Activated CD4-positive, alpha-beta T cell treated with anti-CD3 and anti-CD28 coated beads for 4 hours (primary cell): ENCODE measurements around the gene SASH3.
A peak's percentile ranks its signal among the peaks of the same experiment; 100 is the strongest.

Experiments used
- DNase-seq, 2 donors: peaks; one replicate each; pipeline ENCODE4 v3.0.0-alpha.2; 2020

SASH3 gene

DNA sequence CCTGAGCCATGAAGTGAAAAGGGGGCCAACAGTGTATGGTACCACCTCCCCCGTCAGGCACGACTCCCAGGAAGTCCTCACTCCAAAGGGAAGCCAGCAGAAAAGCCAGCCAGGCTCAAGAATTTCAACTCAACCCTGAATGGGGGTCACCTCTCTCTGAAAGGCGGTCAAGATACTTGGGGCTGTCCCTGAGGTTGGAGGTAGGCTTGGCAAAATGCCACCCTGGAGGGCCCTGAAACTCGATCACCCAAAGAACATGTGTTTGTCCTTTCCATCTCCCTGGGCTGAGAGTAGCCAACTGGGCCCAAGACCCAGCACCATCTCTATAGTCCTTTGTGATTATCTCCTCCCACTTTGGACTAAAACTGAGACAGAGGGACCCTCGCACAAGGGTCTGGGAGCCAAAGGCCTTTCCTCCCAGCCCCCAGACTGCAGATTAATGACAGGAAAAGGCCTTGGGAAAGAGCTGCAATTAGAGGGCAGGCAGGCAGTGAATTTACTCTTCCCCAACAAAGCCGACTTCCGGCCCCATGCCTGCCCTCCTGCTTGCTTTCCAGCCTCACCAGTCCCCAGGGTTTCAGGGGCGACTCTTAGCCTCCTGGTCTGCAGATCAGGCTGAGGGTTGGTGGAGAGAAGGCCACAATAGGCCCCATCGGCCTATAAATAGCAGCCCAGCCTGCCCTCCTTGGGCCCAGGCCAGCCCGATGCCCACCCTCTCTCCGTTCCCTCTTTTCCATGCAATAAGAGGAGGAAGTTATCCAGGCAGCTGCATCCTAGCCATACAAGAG lies 5.6 kb downstream of the SASH3 start:
- no peak for DNase-seq

DNA sequence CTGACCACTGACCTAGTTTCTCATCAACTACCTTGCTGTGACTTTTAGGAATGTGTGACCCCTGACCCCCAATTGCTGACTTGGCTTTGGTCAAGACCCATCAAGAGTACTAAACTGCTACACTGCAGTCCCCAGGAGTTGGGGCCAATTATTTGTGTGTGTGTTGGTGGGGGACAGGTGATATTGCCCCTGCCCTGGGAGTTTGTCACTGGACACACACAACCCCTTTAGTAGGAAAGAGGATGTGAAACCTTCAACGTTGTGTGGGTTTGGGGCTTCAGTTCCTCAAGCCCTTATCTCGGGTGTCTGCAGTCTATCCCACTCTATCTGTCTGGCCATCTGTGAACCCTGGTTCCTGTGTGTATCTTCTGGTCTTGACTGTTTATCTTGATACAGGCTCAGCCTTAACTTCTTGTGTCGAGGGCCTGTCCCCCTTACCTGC lies 6.5 kb downstream of the SASH3 start:
- DNase-seq, result no peak

DNA sequence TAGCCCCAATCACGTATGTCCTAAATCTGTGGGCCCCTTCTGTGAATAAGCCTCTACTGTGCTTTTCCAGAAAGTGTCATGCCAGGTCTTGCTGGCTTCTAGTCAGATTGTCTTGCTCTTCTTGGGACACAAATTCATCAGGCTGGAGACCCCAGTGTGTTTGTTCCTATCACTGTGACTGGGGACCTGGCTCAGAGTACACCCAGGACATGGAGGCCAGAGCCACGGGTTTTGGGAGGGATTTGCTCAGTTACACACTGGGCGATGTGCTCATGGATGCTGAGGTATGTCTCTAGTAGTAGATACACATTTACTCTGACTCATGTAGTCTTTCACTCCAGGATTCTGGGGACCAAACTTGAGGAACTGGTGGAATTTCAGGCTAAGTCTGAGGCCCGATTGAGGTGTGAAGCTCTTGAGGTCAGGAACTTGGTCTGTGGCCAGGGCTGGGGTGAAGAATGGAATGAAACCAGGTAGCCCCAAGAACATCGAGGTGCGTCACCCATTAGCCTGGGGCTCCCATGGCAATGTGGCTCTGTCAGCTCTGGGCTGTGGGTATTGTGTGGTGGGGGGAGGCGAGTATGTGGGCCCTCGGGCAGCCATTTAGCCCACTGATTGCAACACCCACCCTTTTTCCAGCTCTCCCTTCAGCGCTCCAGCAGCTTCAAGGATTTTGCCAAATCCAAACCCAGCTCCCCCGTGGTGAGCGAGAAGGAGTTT lies 7.7 kb downstream of the SASH3 start:
- no peak for DNase-seq

DNA sequence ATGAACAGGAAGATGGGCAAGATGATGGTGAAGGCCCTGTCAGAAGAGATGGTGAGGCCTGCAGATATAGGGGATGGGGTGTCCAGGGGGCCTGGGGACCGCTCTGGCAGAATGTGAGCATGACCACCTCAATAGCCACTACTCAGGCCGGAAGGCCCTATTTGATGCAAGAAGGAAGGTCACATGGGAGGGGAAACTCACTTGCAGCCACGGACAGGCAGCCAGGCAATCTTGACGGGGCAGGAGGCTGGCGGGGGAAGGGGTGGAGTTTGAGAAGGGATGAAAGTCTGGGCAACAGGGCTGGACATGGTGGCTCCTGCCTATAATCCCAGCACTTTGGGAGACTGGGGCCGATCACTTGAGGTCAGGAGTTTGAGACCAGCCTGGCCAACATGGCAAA lies 8.8 kb downstream of the SASH3 start:
- DNase-seq, result no peak

DNA sequence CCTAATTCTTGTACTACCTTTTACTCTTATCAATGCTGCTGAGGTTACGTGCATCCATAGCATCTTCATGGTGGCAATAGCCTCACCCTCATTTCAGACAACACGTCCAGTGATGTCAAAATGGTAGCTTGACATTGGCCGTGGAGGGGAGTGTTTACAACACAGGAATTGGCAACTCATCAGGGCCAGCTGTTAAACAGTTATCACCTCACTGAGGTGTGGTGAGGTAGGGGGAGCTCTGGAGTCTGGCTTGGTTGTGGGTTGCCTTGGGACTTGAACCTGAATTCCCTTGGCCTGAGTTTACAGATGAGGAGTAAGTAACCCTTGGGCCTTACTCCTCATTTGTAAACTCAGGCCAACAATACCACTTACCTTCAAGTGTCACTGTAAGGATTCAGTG lies 10.4 kb downstream of the SASH3 start:
- DNase-seq, result no peak

DNA sequence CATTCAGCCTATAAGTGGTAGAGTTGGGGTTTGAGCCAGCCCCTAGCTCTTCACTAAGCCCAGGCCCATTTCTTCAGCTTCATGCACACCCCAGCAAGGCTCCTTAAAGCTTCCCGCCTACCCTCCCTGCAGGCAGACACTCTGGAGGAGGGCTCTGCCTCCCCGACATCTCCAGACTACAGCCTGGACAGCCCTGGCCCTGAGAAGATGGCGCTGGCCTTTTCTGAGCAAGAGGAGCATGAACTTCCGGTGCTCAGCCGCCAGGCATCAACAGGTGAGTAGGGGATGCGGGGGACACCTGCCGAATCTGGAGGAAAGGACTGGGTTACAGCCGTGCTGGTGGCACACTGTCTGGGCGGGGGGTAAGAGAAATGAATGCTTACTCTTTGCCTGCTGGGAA lies 11.1 kb downstream of the SASH3 start:
- DNase-seq, result no peak

DNA sequence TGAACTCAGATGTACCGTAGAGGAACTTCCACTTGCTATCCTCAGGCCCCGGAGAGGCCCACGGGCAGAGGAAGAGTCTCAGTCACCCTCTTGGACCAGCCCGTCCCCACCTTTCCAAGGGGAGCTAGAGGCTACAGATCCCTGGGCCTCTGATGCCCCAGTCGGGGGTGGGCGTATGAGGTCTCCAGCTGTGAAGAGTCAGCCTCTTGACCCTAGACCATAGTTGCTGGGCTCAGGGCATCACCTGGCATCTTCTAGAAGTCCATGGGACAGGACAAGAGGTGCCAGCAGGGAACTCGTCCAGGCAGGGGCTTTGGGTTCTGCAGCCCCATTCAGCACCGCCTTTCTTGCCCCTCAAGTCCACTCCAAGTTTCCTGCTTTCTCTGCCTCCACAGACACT lies 11.6 kb downstream of the SASH3 start:
- no peak for DNase-seq

DNA sequence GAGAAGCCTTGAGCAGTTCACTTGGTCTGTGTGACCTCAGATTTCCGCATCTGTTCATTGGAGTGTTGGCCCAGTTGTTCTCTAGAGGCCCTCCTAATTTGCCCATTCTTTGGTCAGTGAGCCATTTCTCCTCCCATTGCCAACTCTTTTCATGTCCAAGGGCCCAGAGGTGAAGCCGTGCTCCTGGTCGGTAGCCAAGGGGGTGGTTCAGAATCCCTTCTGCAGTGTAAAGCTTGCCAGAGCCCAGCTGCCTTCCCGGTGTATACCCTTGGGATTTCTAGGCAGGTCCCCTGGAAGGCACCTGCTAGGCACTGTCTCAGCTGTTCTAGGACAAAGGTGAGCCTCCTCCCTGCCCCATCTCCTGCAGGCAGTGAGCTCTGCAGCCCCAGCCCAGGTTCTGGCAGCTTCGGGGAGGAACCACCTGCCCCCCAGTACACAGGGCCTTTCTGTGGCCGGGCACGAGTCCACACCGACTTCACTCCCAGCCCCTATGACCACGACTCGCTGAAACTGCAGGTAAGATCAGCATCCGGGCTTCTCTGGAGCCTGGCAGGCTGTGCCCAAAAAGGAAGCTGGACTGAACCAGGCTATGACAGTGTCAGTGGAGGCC lies 12.3 kb downstream of the SASH3 start:
- DNase-seq, result no peak

DNA sequence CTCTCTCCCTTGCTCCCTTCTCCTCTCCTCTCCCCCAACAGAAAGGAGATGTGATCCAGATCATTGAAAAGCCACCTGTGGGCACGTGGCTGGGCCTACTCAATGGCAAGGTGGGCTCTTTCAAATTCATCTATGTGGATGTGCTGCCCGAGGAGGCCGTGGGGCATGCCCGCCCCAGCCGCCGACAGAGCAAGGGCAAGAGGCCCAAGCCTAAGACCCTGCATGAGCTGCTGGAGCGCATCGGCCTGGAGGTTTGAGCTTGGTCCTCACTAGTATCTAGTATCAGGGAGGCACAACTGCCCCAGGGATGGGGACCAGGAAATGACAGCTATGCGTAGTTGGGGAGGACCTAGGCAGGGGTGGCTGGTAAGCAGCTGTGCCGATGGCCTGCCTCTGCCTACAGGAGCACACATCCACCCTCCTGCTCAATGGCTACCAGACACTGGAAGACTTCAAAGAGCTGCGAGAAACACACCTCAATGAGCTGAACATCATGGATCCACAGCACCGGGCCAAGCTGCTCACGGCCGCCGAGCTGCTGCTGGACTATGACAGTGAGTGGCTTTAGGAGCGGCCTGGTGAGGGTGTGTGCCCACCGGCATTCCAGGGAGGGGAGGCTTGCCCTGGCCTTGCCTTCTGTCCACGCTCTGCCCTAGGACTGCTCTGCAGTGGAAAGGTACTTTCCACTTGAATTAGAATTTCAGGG lies 13.0 kb downstream of the SASH3 start:
- DNase-seq, result no peak

DNA sequence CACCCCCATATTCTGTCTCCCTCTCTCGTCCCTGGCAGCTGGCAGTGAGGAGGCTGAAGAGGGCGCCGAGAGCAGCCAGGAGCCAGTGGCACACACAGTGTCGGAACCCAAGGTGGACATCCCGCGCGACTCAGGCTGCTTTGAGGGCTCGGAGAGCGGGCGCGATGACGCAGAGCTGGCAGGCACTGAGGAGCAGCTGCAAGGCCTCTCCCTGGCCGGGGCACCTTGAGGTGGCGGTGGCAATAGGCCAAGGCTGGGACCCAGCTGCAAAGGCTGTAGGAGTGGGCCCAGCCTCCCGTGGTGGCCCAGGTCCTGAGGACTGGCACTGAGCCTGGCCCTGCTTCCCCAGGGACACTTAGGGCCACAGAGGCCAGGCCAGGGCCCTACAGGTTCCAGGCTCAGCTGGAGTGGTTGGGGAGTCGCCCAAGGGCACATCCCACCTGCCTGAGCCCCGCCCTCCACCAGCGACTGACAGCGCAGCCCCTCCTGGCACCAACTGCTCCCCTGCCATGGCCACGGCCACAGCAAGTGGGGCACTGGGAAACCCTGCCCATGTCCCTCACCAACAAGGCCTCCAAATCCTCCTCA lies 13.9 kb downstream of the SASH3 start:
- DNase-seq, result no peak

DNA sequence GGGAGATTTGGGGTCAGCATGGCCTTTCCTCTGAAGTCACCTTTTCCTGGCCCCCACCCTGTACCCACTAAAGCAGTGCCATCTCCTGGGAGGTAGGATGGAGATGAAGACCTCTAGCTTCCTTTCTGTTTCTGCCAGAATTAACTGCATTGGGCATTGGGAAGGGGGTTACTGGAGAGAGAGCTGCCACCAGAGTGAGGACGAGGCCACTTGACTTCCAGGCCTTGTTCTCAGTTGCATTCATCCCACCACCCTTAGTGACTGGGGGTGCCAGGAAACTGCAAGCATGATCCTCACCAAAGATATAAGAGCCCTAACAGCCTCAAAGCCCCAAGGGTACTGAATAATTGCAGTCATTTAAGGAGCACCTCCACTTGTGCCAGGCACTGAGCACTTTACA lies 15.8 kb downstream of the SASH3 start:
- DNase-seq, result no peak

DNA sequence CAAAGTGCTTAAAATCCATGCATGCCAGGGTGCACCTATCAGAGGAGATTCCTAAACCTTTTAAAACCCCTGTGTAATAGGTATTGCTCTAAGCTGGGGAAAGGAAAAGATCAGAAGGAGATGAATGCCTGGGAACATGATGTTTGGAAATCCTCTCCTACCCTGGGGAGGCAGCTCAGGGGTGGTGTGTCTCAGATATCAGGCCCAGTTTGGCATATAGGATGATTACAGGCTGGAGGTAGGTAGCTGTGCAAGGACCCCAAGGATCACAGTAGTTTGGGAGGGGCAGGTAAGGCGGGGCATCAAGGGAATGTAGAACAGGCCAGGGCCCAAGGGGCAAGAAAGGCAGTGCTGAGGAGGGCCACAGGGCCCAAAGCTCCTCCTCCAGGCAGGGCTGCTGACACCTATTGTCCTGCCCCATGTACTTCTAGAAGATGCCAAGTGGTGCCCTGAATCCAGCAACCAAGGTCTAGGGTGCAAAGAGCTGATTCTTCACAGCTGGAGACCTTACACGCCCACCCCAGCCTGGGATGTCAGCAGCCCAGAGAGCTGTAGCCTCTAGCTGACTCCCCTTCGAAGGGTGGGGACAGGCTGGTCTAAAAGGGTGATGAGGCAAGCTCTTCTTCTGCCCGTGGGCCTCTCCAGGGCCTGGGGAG lies 17.6 kb downstream of the SASH3 start:
- DNase-seq, result no peak

DNA sequence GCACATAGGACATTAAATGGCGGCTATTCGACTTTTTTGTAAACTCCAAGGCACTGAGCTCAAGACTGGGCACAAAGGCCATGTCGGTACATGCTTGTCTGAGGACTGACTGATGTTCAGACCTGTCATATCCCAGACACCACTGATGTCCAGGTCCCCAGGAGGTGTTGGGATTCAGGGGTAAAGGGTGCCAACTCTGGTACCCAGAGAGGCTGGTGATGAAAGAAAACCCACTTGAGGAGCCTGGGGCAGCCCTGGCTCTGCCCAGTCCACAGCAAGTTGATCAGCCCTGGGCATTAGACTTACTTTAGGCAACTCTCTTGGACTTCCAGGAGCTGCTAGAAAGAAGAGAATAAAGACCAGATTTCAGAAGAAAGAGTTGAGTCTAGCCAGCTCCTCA lies 18.7 kb downstream of the SASH3 start:
- no peak for DNase-seq

DNA sequence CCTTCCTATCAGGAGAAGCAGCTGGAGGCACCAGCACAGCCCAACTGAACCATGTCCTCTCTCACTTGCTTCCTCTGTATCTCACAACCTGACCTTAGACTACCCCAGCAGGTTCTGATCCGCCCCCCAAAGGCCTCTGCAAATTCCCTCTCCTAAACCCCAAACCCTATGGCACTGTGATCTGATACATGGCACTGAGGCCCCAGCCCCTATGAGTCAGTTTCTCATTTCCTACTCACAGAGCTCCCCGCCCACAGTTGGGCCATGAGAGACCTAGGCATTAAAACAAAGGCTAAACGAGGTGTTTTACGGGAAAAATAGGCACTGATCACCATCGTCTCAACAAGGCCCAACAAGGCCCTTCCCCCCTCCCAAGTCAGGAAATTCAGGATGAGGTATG lies 19.1 kb downstream of the SASH3 start:
- peak; percentile 20 to 31 for DNase-seq

DNA sequence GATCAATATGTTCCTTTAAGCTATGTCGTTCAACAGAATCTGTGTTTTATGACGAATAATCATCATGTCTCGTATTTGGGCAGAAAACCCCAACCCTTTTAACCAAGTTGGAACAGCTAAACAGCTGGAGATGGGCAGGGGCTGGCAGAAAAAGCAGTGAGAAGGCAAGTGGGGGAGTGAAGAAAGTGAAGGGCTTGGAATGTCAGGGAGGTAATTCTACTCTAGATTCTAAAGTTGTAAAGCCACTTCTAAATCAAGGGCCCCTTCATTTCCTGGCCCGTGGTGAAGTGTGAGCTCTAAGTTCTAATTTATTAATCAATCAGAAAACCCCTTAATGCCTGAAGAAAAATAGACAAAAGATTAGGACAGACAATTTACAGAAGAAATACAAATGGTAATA lies 20.4 kb downstream of the SASH3 start:
- DNase-seq, result no peak

DNA sequence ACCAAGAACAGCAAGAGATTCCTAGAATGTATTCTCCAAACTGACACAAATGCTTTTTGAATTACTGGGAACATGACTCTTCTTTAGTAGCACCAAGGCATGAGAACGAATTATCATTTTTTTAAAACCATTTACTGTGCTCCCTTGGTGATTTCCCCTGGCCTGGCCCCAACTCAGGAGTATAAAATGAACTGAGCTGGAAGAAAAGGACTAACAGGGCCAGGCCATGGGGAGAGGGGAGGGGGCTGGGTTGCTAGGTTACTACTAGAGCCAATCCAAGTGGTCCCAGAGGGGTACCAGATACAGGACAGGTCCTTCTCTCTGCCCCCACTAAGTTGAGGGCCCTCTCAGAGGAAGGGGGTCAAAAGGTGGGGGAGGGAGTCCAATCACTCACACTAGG lies 23.1 kb downstream of the SASH3 start:
- no peak for DNase-seq

DNA sequence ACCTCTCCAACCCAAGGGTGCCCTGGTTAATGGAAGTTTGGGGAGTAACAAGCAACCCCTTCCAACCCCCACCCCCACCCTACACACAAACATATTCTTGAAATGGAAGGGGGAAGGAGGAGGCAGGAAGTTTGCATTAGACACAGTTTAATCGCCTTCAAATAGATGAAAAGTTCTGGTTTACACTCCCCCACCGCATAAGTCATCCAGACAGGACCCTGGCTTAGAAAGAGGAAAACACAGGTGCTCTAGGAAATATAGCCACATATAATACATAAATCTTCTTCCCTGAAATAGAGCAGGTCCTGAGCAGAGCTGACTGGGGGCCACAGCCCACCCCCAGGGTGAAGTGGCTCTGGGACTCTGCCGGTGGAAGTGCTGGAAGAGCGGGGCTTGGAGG lies 25.1 kb downstream of the SASH3 start:
- no peak for DNase-seq

DNA sequence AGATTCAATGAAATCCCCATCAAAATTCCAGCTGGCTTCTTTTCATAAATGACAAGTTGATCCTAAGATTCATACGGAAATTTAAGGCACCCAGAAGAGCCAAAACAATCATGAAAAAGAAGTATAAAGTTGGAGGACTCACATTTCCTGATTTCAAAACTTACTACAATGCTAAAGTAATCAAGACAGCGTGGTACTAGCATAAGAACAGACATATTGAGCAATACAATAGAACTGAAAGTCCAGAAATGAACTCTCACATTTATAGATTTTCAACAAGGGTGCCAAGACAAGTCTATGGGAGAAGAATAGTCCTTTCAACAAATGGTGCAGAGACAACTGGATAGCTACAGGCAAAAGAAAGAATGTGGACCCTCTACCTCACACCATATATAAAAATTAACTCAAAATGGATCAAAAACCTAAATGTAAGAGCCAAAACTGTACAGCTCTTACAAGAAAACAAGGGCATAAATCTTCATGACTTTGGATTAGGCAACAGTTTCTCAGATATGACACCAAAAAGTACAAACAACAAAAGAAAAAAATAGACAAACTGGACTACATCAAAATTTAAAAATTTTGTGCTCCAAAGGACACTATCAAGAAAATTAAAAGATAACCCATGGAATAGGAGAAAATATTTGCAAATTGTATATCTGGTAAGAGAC lies 28.5 kb downstream of the SASH3 start:
- no peak for DNase-seq

DNA sequence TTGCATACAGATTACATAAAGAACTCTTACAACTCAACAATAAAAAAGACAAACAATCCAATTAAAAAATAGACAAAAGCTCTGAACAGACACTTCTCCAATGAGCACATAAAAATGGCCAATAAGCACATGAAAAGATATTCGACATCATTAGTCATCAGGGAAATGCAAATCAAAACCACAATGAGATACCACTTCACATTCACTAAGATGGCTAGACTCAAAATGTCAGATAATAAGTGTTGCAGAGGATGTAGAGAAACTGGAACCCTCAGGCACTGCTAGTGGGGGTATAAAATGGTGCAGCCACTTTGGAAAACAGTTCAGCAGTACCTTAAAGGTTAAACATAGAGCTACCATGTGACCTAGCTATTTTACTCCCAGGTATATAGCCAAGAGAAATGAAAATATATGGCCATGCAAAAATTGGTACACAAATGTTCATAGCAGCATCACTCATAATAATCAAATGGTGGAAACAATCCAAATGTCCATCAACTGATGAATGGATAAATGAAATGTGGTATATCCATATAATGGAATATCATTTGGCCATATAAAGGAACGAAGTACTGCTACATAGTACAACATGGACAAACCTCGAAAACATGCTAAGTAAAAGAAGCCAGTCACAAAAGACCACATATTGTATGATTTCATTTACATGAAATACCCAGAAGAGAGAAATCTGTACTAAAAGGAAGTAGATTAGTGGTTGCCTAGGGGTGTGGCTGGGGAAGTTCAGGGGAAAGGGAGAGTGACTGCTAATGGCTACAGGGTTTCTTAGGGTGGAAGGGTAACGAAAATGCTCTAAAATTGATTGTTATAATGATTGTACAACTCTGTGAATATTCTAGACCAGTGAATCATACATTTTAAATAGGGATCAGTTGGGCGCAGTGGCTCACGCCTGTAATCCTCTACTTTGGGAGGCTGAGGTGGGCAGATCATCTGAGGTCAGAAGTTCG lies 29.4 kb downstream of the SASH3 start:
- no peak for DNase-seq

DNA sequence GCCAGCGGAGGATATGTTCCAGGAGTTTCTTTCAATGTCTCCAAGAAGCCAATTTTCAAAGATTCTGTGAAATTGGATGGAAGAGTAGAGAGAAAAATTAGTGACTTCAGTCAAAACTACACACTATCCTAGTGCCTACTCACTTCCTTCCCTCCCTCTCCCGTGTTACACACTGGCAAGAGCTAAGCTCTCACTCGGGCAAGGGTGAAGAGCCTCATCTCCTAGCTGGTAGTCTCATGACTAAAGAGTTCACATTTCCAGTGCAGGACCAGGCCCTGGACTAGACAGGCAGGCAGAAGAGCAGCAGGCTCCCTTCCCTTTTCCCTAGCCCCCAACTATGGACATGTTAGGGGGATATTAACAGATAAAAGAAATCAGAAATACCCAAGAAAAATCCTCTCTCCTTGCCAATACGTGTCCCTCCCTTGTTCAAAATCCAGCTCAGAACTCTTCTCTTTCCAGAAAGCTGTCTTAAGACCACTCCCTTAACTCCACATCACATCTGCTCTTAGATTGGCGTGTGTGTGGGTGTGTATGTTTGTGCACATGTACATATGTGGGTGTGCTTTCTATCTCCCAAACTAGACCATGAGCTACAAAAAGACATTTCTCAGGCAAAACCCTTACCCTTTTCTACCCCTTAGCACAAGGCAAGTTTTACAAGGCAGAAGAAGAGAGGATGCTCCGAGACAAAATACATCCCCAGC lies 34.1 kb downstream of the SASH3 start:
- DNase-seq, result no peak
